D721Med (cell line): Measurements from ENCODE around the gene SLC34A3.

Experiments used
- DNase-seq: peaks from one replicate; pipeline ENCODE4 v3.0.0; 2011; ENCODE audit warnings: low spot score; ENCODE audit not compliant: insufficient read length
- FAIRE-seq: peaks from 2 replicates; lab custom pipeline; 2011; peaks lifted over from hg19 to GRCh38; lab: Jason Lieb, UNC
- CTCF ChIP-seq: IDR thresholded peaks from 2 replicates; pipeline ENCODE4 v1.5.1; 2012; ENCODE audit warnings: mild to moderate bottlenecking, control low read depth; ENCODE audit not compliant: insufficient read depth; ENCODE audit errors: missing control alignments

SLC34A3 gene

GRCh38 chr9:137230705-137231371, at the start of gene SLC34A3:
TSS of gene SLC34A3 (plus strand) at chr9:137230901. CDS start at chr9:137231703, 802 bp downstream.
- DNase-seq (no peak), FAIRE-seq (no peak)
- TF ChIP-seq CTCF = no peak

- DNase-seq (no peak), FAIRE-seq (no peak)
- no peak for TF ChIP-seq CTCF
Observed at GRCh38 chr9:137181680-137182079, 49.0 kb upstream of the SLC34A3 start.

GRCh38 chr9:137182836-137183235, 47.9 kb upstream of the SLC34A3 start:
- DNase-seq = no peak
- FAIRE-seq = no peak
- no peak for TF ChIP-seq CTCF

GRCh38 chr9:137183980-137184595, 46.6 kb upstream of the SLC34A3 start:
- no peak for TF ChIP-seq CTCF
- DNase-seq (no peak), FAIRE-seq (no peak)

GRCh38 chr9:137184881-137185660, 45.6 kb upstream of the SLC34A3 start:
- DNase-seq = no peak
- no peak for TF ChIP-seq CTCF
- no peak for FAIRE-seq

- DNase-seq (no peak), FAIRE-seq (no peak)
- no peak for TF ChIP-seq CTCF
Observed at GRCh38 chr9:137185921-137186320, 44.8 kb upstream of the SLC34A3 start.
